Neural cell (in vitro differentiated cells): Measurements from ENCODE around the gene TTYH1. TPM values are rescaled to one million over a fixed set of nuclear protein-coding genes. Genes with fewer than 3 reads are reported as not detected.

Experiments used
- H2AFZ ChIP-seq: fragments of 200-600, 300-800 bp; sonication (generic), shearing (Covaris generic); 2 replicates; pipeline ENCODE4 v1.6.0; 2014; ENCODE audit warnings: low read depth, mild to moderate bottlenecking, antibody characterized with exemption, low read length, moderate library complexity
- H3F3A ChIP-seq: fragments of 200-600 bp; shearing (Covaris generic); 2 replicates; pipeline ENCODE4 v1.6.1; 2016; ENCODE audit warnings: mild to moderate bottlenecking, moderate library complexity, mixed read lengths, antibody characterized with exemption, low read length; ENCODE audit not compliant: insufficient read depth, poor library complexity, severe bottlenecking
- H3K27ac ChIP-seq: fragments of 200-600, 300-800 bp; sonication (generic), shearing (Covaris generic); 2 replicates; pipeline ENCODE4 v1.5.1; 2014; ENCODE audit warnings: mild to moderate bottlenecking, low read length, moderate library complexity
- H3K27me3 ChIP-seq: fragments of 300-800, 200-600 bp; sonication (generic), shearing (Covaris generic); 2 replicates; pipeline ENCODE4 v1.6.0; 2014; ENCODE audit warnings: mild to moderate bottlenecking, low read depth, low read length, moderate library complexity; ENCODE audit not compliant: insufficient read depth
- H3K36me3 ChIP-seq: fragments of 300-800, 200-600 bp; sonication (generic), shearing (Covaris generic); 2 replicates; pipeline ENCODE4 v1.5.1; 2014; ENCODE audit warnings: mild to moderate bottlenecking, antibody characterized with exemption, low read length, moderate library complexity; ENCODE audit not compliant: insufficient read depth
- H3K4me2 ChIP-seq: fragments of 300-800, 200-600 bp; sonication (generic), shearing (Covaris generic); 2 replicates; pipeline ENCODE4 v1.6.0; 2014; ENCODE audit warnings: mild to moderate bottlenecking, low read length
- H3K4me3 ChIP-seq: fragments of 300-800, 200-600 bp; sonication (generic), shearing (Covaris generic); 2 replicates; pipeline ENCODE4 v1.5.1; 2014; ENCODE audit warnings: mild to moderate bottlenecking, low read length, moderate library complexity
- H3K79me2 ChIP-seq: fragments of 200-600 bp; shearing (Covaris generic); replicated peaks from 2 replicates; pipeline ENCODE4 v1.6.0; 2014; ENCODE audit warnings: mild to moderate bottlenecking, low read length, moderate library complexity; ENCODE audit not compliant: insufficient read depth
- H3K9ac ChIP-seq: fragments of 300-800, 200-600 bp; sonication (generic), shearing (Covaris generic); 2 replicates; pipeline ENCODE4 v1.6.1; 2016; ENCODE audit warnings: mild to moderate bottlenecking, low read length, mixed read lengths
- H3K9me2 ChIP-seq: fragments of 200-600 bp; shearing (Covaris generic); 2 replicates; pipeline ENCODE4 v1.6.1; 2016; ENCODE audit warnings: mild to moderate bottlenecking, low read length, mixed read lengths; ENCODE audit not compliant: insufficient read depth
- H3K9me3 ChIP-seq: fragments of 200-600, 300-800 bp; sonication (generic), shearing (Covaris generic); 2 replicates; pipeline ENCODE4 v1.6.1; 2016; ENCODE audit warnings: mild to moderate bottlenecking, mixed run types, low read length, moderate library complexity, mixed read lengths
- H4K20me1 ChIP-seq: fragments of 200-600 bp; shearing (Covaris generic); 2 replicates; pipeline ENCODE4 v1.6.1; 2016; ENCODE audit warnings: mild to moderate bottlenecking, mixed run types; ENCODE audit not compliant: insufficient read depth
- EP300 ChIP-seq: fragments of 450-650 bp; conservative IDR thresholded peaks from 2 replicates; pipeline ENCODE4 v1.6.1; 2014; ENCODE audit warnings: antibody characterized with exemption, mild to moderate bottlenecking, moderate library complexity; ENCODE audit not compliant: poor library complexity, severe bottlenecking
- EZH2 ChIP-seq: fragments of 200-600, 300-800 bp; shearing (Covaris generic), sonication (generic); IDR thresholded peaks from 2 replicates; pipeline ENCODE4 v1.6.1; 2014; ENCODE audit warnings: antibody characterized with exemption, low read length, borderline replicate concordance, mild to moderate bottlenecking; ENCODE audit not compliant: insufficient read depth, poor library complexity, severe bottlenecking
- MXI1 ChIP-seq: fragments of 450-650 bp; conservative IDR thresholded peaks from 2 replicates; pipeline ENCODE4 v1.6.1; 2014; ENCODE audit warnings: antibody characterized with exemption, mild to moderate bottlenecking; ENCODE audit not compliant: poor library complexity, severe bottlenecking
- POLR2AphosphoS5 ChIP-seq: IDR thresholded peaks from 2 replicates; pipeline ENCODE4 v1.6.1; 2012
- RAD21 ChIP-seq: fragments of 450-650 bp; conservative IDR thresholded peaks from 2 replicates; pipeline ENCODE4 v1.6.1; 2014; ENCODE audit warnings: antibody characterized with exemption, mild to moderate bottlenecking, moderate library complexity
- SMC3 ChIP-seq: fragments of 450-650 bp; conservative IDR thresholded peaks from 2 replicates; pipeline ENCODE4 v1.6.1; 2014; ENCODE audit warnings: antibody characterized with exemption, mild to moderate bottlenecking, moderate library complexity; ENCODE audit not compliant: poor library complexity
- TAF1 ChIP-seq: IDR thresholded peaks from 2 replicates; pipeline ENCODE4 v1.6.1; 2012; ENCODE audit warnings: low read depth
- polyA plus RNA-seq: library from polyadenylated mRNA; depleted of rRNA; stranded (reverse); fragments of >200 nt; gene quantifications from 2 replicates; pipeline ENCODE4 v1.2.3, GENCODE V29; 2014
- TF ChIP-seq, protein P1 (sequence below): IDR thresholded peaks from 2 replicates; pipeline ENCODE4 v1.6.1; 2012; ENCODE audit warnings: borderline replicate concordance
- TF ChIP-seq, protein P2 (sequence below): fragments of 450-650 bp; IDR thresholded peaks from 2 replicates; pipeline ENCODE4 v1.5.1; 2014; ENCODE audit warnings: antibody characterized with exemption, mild to moderate bottlenecking, moderate library complexity; ENCODE audit not compliant: poor library complexity, severe bottlenecking

The TTYH1 gene
- polyA plus RNA-seq, 1 donor from 2014 or later, result 36.1 TPM

DNA sequence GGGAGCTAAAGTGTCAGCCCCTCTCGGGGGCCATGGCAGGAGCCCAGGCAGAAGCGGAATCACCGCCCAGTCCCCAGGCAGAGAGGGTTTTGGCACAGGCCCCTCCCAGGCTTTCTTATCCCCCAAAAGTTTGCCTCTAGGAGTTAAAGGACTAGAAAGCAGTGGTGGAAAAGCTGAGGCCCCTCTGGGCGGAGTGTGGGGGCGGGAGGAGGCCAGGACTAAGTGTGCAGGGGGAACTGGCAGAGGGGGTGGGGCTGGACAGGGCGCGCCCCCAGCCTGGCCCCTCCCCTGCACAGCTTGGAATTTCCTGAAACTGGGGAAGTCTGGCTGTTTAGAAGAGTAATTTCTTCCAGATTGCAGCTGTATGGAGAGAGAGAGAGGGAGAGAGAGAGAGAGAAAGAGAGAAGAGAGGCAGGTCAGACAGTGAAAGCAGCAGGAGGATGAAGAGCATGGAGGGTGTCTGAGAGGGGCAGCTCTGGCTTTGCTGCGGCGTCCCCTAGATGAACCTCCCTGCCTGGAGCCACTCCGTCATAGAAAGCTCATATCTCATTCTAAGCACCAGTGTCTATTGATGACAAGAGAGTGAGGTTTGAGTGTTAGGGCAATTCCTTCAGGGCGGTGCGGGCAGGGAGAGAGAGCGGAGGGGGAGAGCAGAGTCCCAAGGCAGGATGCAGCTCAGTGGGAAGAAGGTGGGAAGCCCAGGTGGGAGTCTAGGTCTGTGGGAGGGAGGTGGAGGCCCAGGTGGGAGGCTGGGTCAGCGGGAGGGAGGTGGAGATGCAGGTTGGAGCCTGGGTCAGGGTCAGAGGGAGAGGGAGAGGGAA lies 58.0 kb downstream of the TTYH1 start, which contains the start of gene CDC42EP5:
CDC42EP5 (minus strand) TSS at position 226 of the 821 bp plus-strand sequence. CDS start 7,749 bp downstream, outside the sequence.
- Histone ChIP-seq H3K27ac (no peak within 1 kb of the TSS), H3K36me3 (no peaks in the 10 kb centered on the region), H3F3A (no peaks in the 10 kb centered on the region), H3K9me3 (no peaks in the 10 kb centered on the region), H2AFZ (no peak within 1 kb of the TSS), H3K79me2 (no peaks in the 10 kb centered on the region), H3K9ac (no peak within 1 kb of the TSS), H3K9me2 (no peaks in the 10 kb centered on the region), H3K27me3 (peaks cover 17% of the 10 kb centered on the region), H3K4me3 (no peak within 1 kb of the TSS), H3K4me2 (no peak within 1 kb of the TSS), H4K20me1 (no peaks in the 10 kb centered on the region)
- TF ChIP-seq RAD21 (no peak), EZH2 (no peak)

DNA sequence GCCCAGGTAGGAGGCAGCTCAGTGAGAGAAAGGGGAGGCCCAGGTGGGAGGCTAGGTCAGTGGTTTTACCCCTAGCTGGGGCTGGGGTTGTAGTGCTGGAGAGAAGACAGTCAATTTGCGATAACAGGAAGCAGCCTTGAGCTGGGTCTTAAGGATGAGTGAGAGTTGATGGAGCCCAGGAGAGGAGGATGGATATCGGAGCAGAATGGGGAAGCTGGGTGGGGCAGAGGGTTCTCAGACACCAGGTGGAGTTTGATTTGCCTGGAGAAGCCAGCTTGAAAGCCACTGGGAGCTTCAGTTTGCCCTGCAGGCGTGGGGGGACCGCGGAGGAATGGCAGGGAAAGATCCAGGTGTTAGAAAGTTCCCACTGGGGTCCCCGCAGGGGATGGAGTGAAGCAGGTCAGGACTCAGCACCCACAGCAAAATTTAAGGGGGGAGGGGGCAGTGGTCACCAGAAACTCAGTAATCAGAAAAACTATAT lies 58.7 kb downstream of the TTYH1 start:
- H3K27ac ChIP-seq, result no peak overlapping the region
- no peaks in the 10 kb centered on the region for H3K79me2 ChIP-seq
- H3K9ac ChIP-seq, result no peak overlapping the region
- peaks cover 17% of the 10 kb centered on the region for H3K27me3 ChIP-seq
- no peak overlapping the region for H2AFZ ChIP-seq
- H3K4me2 ChIP-seq, result no peak overlapping the region
- TF ChIP-seq POLR2AphosphoS5 (no peak), EZH2 (no peak), TAF1 (no peak), EP300 (no peak), RAD21 (no peak), SMC3 (no peak), MXI1 (no peak)
- TF ChIP-seq, protein P1, sequence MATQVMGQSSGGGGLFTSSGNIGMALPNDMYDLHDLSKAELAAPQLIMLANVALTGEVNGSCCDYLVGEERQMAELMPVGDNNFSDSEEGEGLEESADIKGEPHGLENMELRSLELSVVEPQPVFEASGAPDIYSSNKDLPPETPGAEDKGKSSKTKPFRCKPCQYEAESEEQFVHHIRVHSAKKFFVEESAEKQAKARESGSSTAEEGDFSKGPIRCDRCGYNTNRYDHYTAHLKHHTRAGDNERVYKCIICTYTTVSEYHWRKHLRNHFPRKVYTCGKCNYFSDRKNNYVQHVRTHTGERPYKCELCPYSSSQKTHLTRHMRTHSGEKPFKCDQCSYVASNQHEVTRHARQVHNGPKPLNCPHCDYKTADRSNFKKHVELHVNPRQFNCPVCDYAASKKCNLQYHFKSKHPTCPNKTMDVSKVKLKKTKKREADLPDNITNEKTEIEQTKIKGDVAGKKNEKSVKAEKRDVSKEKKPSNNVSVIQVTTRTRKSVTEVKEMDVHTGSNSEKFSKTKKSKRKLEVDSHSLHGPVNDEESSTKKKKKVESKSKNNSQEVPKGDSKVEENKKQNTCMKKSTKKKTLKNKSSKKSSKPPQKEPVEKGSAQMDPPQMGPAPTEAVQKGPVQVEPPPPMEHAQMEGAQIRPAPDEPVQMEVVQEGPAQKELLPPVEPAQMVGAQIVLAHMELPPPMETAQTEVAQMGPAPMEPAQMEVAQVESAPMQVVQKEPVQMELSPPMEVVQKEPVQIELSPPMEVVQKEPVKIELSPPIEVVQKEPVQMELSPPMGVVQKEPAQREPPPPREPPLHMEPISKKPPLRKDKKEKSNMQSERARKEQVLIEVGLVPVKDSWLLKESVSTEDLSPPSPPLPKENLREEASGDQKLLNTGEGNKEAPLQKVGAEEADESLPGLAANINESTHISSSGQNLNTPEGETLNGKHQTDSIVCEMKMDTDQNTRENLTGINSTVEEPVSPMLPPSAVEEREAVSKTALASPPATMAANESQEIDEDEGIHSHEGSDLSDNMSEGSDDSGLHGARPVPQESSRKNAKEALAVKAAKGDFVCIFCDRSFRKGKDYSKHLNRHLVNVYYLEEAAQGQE, result no peak
- TF ChIP-seq, protein P2, sequence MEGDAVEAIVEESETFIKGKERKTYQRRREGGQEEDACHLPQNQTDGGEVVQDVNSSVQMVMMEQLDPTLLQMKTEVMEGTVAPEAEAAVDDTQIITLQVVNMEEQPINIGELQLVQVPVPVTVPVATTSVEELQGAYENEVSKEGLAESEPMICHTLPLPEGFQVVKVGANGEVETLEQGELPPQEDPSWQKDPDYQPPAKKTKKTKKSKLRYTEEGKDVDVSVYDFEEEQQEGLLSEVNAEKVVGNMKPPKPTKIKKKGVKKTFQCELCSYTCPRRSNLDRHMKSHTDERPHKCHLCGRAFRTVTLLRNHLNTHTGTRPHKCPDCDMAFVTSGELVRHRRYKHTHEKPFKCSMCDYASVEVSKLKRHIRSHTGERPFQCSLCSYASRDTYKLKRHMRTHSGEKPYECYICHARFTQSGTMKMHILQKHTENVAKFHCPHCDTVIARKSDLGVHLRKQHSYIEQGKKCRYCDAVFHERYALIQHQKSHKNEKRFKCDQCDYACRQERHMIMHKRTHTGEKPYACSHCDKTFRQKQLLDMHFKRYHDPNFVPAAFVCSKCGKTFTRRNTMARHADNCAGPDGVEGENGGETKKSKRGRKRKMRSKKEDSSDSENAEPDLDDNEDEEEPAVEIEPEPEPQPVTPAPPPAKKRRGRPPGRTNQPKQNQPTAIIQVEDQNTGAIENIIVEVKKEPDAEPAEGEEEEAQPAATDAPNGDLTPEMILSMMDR, result no peak
- no peaks in the 10 kb centered on the region for H3K9me2 ChIP-seq
- H3F3A ChIP-seq, result no peaks in the 10 kb centered on the region
- H3K36me3 ChIP-seq, result no peaks in the 10 kb centered on the region
- H4K20me1 ChIP-seq, result no peaks in the 10 kb centered on the region
- no peak overlapping the region for H3K4me3 ChIP-seq
- no peaks in the 10 kb centered on the region for H3K9me3 ChIP-seq
